ENCODE results near the gene GABRB1.

The GABRB1 gene

DNA sequence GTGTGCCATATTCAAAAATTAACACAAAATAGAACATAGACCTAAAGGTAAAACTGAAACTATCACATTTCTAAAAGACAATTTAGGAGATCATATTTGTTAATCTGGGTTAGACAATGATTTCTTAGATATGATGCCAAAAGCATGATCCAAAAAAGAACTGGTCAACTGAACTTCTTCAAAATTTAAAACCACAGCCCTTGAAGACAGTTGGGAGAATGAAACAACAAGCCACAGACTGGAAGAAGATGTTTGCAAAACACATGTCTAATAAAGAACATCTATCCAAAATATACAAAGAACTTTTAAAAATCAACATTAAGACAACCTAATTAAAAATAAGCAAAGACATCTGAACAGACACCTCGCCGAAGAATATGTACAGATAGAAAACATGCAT, 412.7 kb downstream of the GABRB1 start:
- no peak overlapping the region for H3K4me3 ChIP-seq (ENCODE audit: control insufficient read depth in 1 of 7, extremely low read depth in 1 of 7, insufficient read depth in 4 of 7, low read depth in 2 of 7, low read length in 6 of 7)
- ChIA-PET POLR2A (no interaction called here), CTCF (interaction anchor here (0.9 to 1.5 kb wide), 2 partner anchors 19 to 27 kb away, joined by 3 to 5 read pairs; partner anchors contain the start of gene COMMD8)
- no peak for DNase-seq
- H3K4me1 ChIP-seq (ENCODE audit: control extremely low read depth in 1 of 4, control insufficient read depth in 4 of 4, insufficient read depth in 4 of 4, low read length in 3 of 4): peaks cover 9 to 45% (median 17%) of the 10 kb centered on the region in 4 experiments
- H3K36me3 ChIP-seq (ENCODE audit: control insufficient read depth in 4 of 4, insufficient read depth in 4 of 4, low read length in 3 of 4): peaks cover 0 to 3% (median 0%) of the 10 kb centered on the region in 4 experiments
- 100% methylated on average over 2 of the region's 2 CpGs for WGBS (ENCODE audit: insufficient coverage)
- H3K9me3 ChIP-seq (ENCODE audit: control extremely low read depth in 1 of 5, control insufficient read depth in 4 of 5, insufficient read depth in 2 of 5, low read depth in 1 of 5, low read length in 4 of 5): no peaks in the 10 kb centered on the region
- no peaks in the 10 kb centered on the region for H3K27me3 ChIP-seq (replicated peaks in 2 of 5; ENCODE audit: control insufficient read depth in 4 of 5, insufficient read depth in 5 of 5, low read length in 4 of 5)
- H3K27ac ChIP-seq (ENCODE audit: insufficient read depth in 1 of 2, low read depth in 1 of 2, low read length in 2 of 2, poor library complexity in 1 of 2, severe bottlenecking in 2 of 2): no peak overlapping the region

DNA sequence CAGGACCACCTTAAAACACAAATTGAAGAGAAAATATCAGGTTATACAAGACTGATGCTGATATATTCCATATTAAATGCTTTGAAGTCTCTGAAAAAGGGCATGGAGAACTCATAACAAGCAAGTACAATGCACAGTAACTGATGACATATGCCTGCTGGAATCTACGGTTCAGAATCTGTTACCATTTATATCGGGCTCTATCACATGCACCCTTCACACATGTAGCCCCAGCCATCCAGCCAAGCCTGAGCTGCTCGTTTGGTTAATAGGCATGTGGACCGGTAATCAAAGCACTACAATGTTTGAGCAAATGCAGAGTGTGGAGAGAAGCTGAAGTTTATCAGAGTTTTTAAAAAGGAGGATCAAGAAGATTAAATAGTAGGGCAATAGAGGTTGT, 420.3 kb downstream of the GABRB1 start:
- POLR2A ChIA-PET: no interaction called here
- WGBS (ENCODE audit: insufficient coverage): 80% methylated on average over 3 of the region's 4 CpGs
- no peaks in the 10 kb centered on the region for H3K9me3 ChIP-seq (ENCODE audit: control extremely low read depth in 1 of 5, control insufficient read depth in 4 of 5, insufficient read depth in 2 of 5, low read depth in 1 of 5, low read length in 4 of 5)
- no peaks in the 10 kb centered on the region for H3K4me1 ChIP-seq (ENCODE audit: control extremely low read depth in 1 of 4, control insufficient read depth in 4 of 4, insufficient read depth in 4 of 4, low read length in 3 of 4)
- no peaks in the 10 kb centered on the region for H3K27me3 ChIP-seq (replicated peaks in 2 of 5; ENCODE audit: control insufficient read depth in 4 of 5, insufficient read depth in 5 of 5, low read length in 4 of 5)
- CTCF ChIA-PET: no interaction called here
- DNase-seq: no peak
- no peak overlapping the region for H3K27ac ChIP-seq (ENCODE audit: insufficient read depth in 1 of 2, low read depth in 1 of 2, low read length in 2 of 2, poor library complexity in 1 of 2, severe bottlenecking in 2 of 2)
- peaks cover 3 to 31% (median 22%) of the 10 kb centered on the region in 4 experiments for H3K36me3 ChIP-seq (ENCODE audit: control insufficient read depth in 4 of 4, insufficient read depth in 4 of 4, low read length in 3 of 4)
- H3K4me3 ChIP-seq (ENCODE audit: control insufficient read depth in 1 of 7, extremely low read depth in 1 of 7, insufficient read depth in 4 of 7, low read depth in 2 of 7, low read length in 6 of 7): no peak overlapping the region

DNA sequence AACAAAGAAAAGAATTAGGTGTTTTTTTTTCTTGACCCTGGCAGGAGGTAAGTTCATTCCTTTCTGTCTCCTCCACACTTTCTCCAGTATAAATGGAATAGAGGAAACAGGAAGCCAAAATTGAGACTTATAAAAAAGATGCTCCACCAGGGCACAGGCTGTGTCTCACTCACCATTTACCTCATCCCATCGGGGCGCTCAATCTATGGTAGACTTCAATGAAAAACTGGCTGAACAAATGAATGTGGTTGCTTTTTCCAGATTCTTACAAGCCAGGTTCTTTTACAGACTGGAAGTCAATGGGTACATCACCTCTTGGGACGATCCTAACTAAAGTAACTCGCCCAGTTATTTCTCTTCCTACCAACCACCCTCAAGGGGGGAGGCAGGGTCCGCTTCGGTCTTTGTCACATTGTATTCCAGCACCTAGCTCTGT, 431.4 kb downstream of the GABRB1 start:
- peak overlapping the region; percentile 78 to 92 (median 86) for H3K4me3 ChIP-seq (ENCODE audit: control insufficient read depth in 1 of 7, extremely low read depth in 1 of 7, insufficient read depth in 4 of 7, low read depth in 2 of 7, low read length in 6 of 7)
- ChIA-PET CTCF (interaction anchor here (0.8 to 1.7 kb wide), 6 partner anchors 10 to 31 kb away, joined by 3 to 9 read pairs (median 4); partner anchors contain the start of gene ATP10D), POLR2A (no interaction called here)
- peaks cover 0 to 6% (median 4%) of the 10 kb centered on the region in 4 experiments for H3K36me3 ChIP-seq (ENCODE audit: control insufficient read depth in 4 of 4, insufficient read depth in 4 of 4, low read length in 3 of 4)
- H3K4me1 ChIP-seq (ENCODE audit: control extremely low read depth in 1 of 4, control insufficient read depth in 4 of 4, insufficient read depth in 4 of 4, low read length in 3 of 4): peaks cover 8 to 12% (median 10%) of the 10 kb centered on the region in 4 experiments
- no peak for DNase-seq
- WGBS (ENCODE audit: insufficient coverage): 21% methylated on average over 4 of the region's 6 CpGs
- peak overlapping the region; percentile 43 to 78 for H3K27ac ChIP-seq (ENCODE audit: insufficient read depth in 1 of 2, low read depth in 1 of 2, low read length in 2 of 2, poor library complexity in 1 of 2, severe bottlenecking in 2 of 2)
- no peaks in the 10 kb centered on the region for H3K27me3 ChIP-seq (replicated peaks in 2 of 5; ENCODE audit: control insufficient read depth in 4 of 5, insufficient read depth in 5 of 5, low read length in 4 of 5)
- H3K9me3 ChIP-seq (ENCODE audit: control extremely low read depth in 1 of 5, control insufficient read depth in 4 of 5, insufficient read depth in 2 of 5, low read depth in 1 of 5, low read length in 4 of 5): no peaks in the 10 kb centered on the region

DNA sequence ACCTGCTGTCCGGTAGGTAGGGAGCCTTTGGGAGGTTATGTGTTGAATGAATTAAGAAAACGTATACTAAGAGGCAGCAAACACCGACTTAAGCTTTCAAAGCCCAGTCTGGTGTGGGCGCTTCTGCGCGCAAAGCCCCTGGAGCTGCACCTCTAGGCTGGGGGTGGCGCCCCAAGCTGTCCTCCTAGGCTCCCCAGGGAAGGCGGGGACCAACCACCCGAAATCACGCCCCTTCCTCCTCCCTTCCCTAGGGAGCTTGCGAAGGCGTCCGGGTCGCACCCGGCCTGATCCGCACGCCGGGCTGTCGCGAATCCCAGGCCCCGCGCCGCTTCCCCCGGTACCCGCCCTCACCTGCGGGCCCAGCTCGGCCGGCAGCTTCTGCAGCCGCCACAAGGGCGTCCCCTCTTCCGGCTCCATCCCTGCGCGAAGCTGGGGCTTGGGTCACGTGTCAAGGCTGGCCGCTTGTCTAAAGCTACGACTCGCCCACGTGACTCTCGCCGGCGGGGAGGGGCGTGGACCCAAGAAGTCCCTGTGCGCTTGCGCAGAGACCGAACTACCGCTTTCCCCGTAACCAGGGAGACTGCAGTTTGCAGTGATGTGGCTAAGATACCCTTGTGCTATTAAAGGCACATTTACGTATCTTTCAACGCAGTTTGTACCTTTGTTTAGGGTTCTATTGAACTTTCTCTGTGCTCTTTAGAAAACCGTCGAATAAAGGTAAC, 432.0 kb downstream of the GABRB1 start, which contains the start of gene COMMD8:
Gene COMMD8, minus strand, starts transcription at position 468 of the 722 bp plus-strand sequence. Its CDS starts 51 bp downstream, at position 417.
- 0% methylated on average over 46 of the region's 51 CpGs for WGBS (ENCODE audit: insufficient coverage)
- H3K36me3 ChIP-seq (ENCODE audit: control insufficient read depth in 4 of 4, insufficient read depth in 4 of 4, low read length in 3 of 4): peaks cover 0 to 5% (median 4%) of the 10 kb centered on the region in 4 experiments
- CTCF ChIA-PET: interaction anchor here (0.8 to 1.7 kb wide), 7 partner anchors 10 to 30 kb away, joined by 3 to 9 read pairs (median 3); partner anchors contain the start of gene ATP10D

DNA sequence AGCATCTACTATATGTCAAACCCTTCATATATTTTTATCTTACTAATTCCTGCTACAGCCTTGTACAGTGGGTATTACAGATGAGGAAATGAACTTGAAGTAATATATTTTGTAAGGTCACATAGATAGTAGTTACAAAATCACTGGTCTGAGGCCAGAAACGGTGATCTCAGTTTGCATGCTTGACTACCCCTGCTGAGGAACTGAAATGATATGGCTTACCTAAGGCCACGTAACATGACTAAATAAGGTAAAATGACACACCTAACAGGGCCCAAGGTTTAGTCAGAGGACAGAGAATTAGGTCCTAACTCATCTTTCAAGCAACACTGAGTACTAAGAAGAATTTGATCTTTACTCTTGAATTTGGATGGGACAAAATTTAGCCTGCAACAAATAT, 433.6 kb downstream of the GABRB1 start:
- Histone ChIP-seq H3K27me3 (replicated peaks in 2 of 5; ENCODE audit: control insufficient read depth in 4 of 5, insufficient read depth in 5 of 5, low read length in 4 of 5) (no peaks in the 10 kb centered on the region), H3K27ac (ENCODE audit: insufficient read depth in 1 of 2, low read depth in 1 of 2, low read length in 2 of 2, poor library complexity in 1 of 2, severe bottlenecking in 2 of 2) (no peak overlapping the region), H3K9me3 (ENCODE audit: control extremely low read depth in 1 of 5, control insufficient read depth in 4 of 5, insufficient read depth in 2 of 5, low read depth in 1 of 5, low read length in 4 of 5) (no peaks in the 10 kb centered on the region), H3K4me1 (ENCODE audit: control extremely low read depth in 1 of 4, control insufficient read depth in 4 of 4, insufficient read depth in 4 of 4, low read length in 3 of 4) (peaks cover 8 to 12% (median 10%) of the 10 kb centered on the region in 4 experiments), H3K4me3 (ENCODE audit: control insufficient read depth in 1 of 7, extremely low read depth in 1 of 7, insufficient read depth in 4 of 7, low read depth in 2 of 7, low read length in 6 of 7) (no peak overlapping the region), H3K36me3 (ENCODE audit: control insufficient read depth in 4 of 4, insufficient read depth in 4 of 4, low read length in 3 of 4) (no peaks in the 10 kb centered on the region)
- 78% methylated on average over 2 of the region's 2 CpGs for WGBS (ENCODE audit: insufficient coverage)
- ChIA-PET POLR2A (no interaction called here), CTCF (interaction anchor here (1.8 kb wide), 1 partner anchor 19 kb away, joined by 5 read pairs; no protein-coding TSS in a partner anchor)
- DNase-seq: peak in 1 of 3 donors; percentile 37

More for the DNA sequence above, 432.0 kb downstream of the GABRB1 start, which contains the start of gene COMMD8:
- POLR2A ChIA-PET: no interaction called here
- peak; percentile 98 to 99 (median 99) for DNase-seq
- no peaks in the 10 kb centered on the region for H3K27me3 ChIP-seq (replicated peaks in 2 of 5; ENCODE audit: control insufficient read depth in 4 of 5, insufficient read depth in 5 of 5, low read length in 4 of 5)
- H3K27ac ChIP-seq (ENCODE audit: insufficient read depth in 1 of 2, low read depth in 1 of 2, low read length in 2 of 2, poor library complexity in 1 of 2, severe bottlenecking in 2 of 2): peak within 1 kb of the TSS; percentile 43 to 78
- peak within 1 kb of the TSS; percentile 78 to 92 (median 86) for H3K4me3 ChIP-seq (ENCODE audit: control insufficient read depth in 1 of 7, extremely low read depth in 1 of 7, insufficient read depth in 4 of 7, low read depth in 2 of 7, low read length in 6 of 7)
- H3K4me1 ChIP-seq (ENCODE audit: control extremely low read depth in 1 of 4, control insufficient read depth in 4 of 4, insufficient read depth in 4 of 4, low read length in 3 of 4): peaks cover 8 to 12% (median 10%) of the 10 kb centered on the region in 4 experiments
- H3K9me3 ChIP-seq (ENCODE audit: control extremely low read depth in 1 of 5, control insufficient read depth in 4 of 5, insufficient read depth in 2 of 5, low read depth in 1 of 5, low read length in 4 of 5): no peaks in the 10 kb centered on the region

DNA sequence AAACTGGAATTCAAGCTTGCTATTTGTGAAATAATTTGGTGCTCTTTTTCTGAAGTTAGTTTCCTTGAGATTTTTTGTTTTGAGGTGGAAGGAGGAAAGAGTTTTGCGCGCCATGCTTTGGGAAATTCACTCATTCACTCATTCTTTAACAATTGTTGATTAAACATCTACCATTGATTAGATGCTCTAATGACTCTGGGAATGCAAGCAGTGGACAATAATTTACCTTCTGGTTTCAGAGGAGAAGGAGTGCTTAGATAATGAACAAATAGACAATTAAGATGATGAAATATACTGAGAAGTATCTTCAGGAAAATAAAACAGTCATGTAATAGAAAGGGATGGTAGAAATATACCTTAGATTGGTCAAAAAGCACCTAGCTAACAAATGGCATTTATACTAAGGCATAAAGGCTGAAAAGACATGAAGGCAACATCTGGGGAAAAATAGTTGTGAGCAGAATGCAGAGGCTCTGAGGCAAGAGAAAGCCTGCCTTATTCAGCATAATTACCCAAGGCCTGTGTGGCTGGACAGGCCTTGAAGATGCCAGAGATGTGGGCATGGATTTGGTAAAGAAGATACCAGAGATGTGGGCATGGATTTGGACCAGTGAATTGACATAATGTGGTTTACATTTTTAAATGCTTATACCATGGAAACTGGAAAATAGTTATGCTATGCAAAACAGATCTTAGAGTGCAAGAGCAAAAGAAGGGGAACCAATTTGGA, 434.9 kb downstream of the GABRB1 start:
- Histone ChIP-seq H3K36me3 (ENCODE audit: control insufficient read depth in 4 of 4, insufficient read depth in 4 of 4, low read length in 3 of 4) (no peaks in the 10 kb centered on the region), H3K4me3 (ENCODE audit: control insufficient read depth in 1 of 7, extremely low read depth in 1 of 7, insufficient read depth in 4 of 7, low read depth in 2 of 7, low read length in 6 of 7) (no peak overlapping the region), H3K27me3 (replicated peaks in 2 of 5; ENCODE audit: control insufficient read depth in 4 of 5, insufficient read depth in 5 of 5, low read length in 4 of 5) (no peaks in the 10 kb centered on the region), H3K27ac (ENCODE audit: insufficient read depth in 1 of 2, low read depth in 1 of 2, low read length in 2 of 2, poor library complexity in 1 of 2, severe bottlenecking in 2 of 2) (no peak overlapping the region), H3K9me3 (ENCODE audit: control extremely low read depth in 1 of 5, control insufficient read depth in 4 of 5, insufficient read depth in 2 of 5, low read depth in 1 of 5, low read length in 4 of 5) (no peaks in the 10 kb centered on the region), H3K4me1 (ENCODE audit: control extremely low read depth in 1 of 4, control insufficient read depth in 4 of 4, insufficient read depth in 4 of 4, low read length in 3 of 4) (peaks cover 8 to 12% (median 10%) of the 10 kb centered on the region in 4 experiments)
- DNase-seq: no peak
- ChIA-PET CTCF (interaction anchor here (0.9 to 1.8 kb wide), 3 partner anchors 15 to 39 kb away, joined by 3 to 5 read pairs (median 3); no protein-coding TSS in a partner anchor), POLR2A (interaction anchor here (0.7 kb wide), 1 partner anchor 31 kb away, joined by 3 read pairs; no protein-coding TSS in a partner anchor)
- WGBS (ENCODE audit: insufficient coverage): no CpG with 5 or more reads among the region's 2 CpGs

Data from common myeloid progenitor, CD34-positive (primary cell).